IPS-NIHi7 (cell line): ENCODE measurements around the gene CYP27A1.

Experiments used
- DNase-seq: peaks from one replicate; pipeline ENCODE4 v3.0.0; 2012; ENCODE audit warnings: mixed read lengths; ENCODE audit errors: extremely low spot score

The CYP27A1 gene

GRCh38 chr2:218858671-218859555 lies 77.0 kb downstream of the CYP27A1 start:
- no peak for DNase-seq

- no peak for DNase-seq
These were observed 77.6 kb downstream of the CYP27A1 start, which contains the start of gene WNT6 for GRCh38 chr2:218859556-218859987. Gene WNT6 (plus strand): TSS chr2:218859805. CDS start chr2:218860038, 233 bp downstream.

GRCh38 chr2:218859988-218860831 lies 78.3 kb downstream of the CYP27A1 start:
- DNase-seq, result no peak

- DNase-seq, result peak; percentile 90
These were observed 79.0 kb downstream of the CYP27A1 start for GRCh38 chr2:218860950-218861381.

GRCh38 chr2:218861645-218862318 lies 79.8 kb downstream of the CYP27A1 start:
- no peak for DNase-seq

- DNase-seq, result no peak
These were observed 81.1 kb downstream of the CYP27A1 start for GRCh38 chr2:218863021-218863520.
